ENCODE results near the gene MAVS.

DNA sequence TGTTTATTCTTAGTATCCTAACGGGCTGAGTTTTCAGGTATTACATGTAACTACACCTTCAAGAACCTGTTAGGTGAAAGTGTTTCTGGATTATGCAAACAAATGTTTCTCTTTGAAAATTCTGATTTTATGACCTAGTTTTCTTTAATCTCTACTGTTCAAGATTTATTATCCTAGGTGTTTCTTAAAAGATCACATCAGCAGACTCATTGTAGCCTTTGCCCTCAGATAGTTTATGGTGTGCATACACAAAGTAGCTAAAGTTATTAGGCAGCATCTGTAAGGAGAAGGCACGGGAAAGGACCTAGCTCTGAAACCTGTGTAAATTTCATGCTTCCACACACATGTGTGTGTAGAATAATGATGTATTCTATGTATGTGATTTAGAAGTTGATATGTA, 64.2 kb downstream of the MAVS start:
- TF ChIP-seq, protein P1, sequence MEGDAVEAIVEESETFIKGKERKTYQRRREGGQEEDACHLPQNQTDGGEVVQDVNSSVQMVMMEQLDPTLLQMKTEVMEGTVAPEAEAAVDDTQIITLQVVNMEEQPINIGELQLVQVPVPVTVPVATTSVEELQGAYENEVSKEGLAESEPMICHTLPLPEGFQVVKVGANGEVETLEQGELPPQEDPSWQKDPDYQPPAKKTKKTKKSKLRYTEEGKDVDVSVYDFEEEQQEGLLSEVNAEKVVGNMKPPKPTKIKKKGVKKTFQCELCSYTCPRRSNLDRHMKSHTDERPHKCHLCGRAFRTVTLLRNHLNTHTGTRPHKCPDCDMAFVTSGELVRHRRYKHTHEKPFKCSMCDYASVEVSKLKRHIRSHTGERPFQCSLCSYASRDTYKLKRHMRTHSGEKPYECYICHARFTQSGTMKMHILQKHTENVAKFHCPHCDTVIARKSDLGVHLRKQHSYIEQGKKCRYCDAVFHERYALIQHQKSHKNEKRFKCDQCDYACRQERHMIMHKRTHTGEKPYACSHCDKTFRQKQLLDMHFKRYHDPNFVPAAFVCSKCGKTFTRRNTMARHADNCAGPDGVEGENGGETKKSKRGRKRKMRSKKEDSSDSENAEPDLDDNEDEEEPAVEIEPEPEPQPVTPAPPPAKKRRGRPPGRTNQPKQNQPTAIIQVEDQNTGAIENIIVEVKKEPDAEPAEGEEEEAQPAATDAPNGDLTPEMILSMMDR (IDR thresholded peaks at IDR 0.05; ENCODE audit: low read depth, low read length, poor library complexity, severe bottlenecking) = no peak
- no peak for TF ChIP-seq EZH2phosphoT487 (IDR thresholded peaks at IDR 0.05; ENCODE audit: borderline replicate concordance, low read length)
